ENCODE measurements around the gene PPM1E.
A peak's percentile ranks its signal among the peaks of the same experiment; 100 is the strongest.
"Not testable (repeated sequence)": the region's sequence is repeated elsewhere in the genome, so short reads cannot be mapped to it uniquely, and the experiment has no call there.

The PPM1E gene
- 0 to 1.1 (median 0.17) reads per million in 4 experiments for total RNA-seq

DNA sequence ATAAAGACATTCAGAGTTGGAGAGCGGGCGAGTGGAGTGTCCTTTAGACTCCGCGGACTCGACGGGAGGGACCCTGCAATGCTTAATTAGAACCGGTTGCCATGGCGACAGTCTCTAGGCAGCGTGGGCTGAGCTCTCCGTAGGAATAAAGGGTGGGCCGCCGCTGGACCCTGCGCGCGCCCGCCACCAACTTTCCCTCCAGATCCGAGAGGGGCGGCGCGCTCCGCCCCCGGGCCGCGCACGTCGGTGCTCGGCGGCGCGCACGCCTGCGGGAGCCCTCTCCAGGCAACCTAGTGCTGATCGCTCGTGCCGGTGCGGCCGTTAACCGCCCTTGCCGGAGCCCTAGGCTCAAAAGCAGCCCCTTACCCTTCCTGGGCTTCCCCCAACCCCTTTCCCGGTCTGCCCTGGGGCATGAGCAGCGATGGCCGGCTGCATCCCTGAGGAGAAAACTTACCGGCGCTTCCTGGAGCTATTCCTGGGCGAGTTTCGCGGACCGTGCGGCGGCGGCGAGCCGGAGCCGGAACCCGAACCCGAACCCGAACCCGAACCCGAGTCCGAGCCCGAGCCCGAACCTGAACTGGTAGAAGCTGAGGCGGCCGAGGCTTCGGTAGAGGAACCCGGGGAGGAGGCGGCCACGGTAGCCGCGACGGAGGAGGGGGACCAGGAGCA is at the start of gene PPM1E:
PPM1E (plus strand) TSS at position 278 of the 669 bp plus-strand sequence.
- no peak for DNase-seq

DNA sequence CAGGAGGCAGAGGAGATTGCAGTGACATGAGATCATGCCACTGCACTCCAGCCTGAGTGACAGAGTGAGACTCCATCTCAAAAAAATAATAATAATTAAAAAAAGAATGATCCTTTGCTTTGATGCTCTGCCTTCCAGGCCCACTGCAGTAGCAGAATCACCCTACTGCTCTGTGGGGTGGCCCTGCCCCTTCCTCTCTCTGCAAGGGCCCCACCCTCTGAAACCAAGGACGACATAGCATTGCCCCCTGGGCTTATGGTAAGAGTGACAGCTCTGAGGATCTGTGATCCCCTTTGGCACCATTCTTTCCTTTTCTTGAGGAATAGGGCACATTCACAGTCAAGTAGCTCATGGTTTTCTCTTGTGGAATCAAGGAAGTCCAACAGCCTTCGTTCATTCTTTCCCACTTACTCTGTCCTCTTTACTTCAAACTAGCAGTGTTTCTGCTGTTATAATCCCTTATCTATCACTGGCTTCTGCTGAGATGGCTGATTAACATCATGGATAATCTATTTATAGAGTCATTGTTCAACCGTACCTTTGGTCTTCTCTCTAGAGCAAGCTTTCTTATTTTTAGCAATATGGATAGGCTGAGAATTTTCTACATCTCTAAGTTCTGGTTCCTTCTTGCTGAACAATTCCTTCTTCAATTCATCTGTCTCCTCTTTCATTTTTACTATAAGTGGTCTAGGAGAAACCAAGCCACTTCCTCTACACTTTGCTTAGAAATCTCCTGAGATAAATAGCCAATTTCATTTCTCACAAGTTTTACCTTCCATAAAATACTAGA is 49.1 kb upstream of the PPM1E start:
- no peak for DNase-seq

DNA sequence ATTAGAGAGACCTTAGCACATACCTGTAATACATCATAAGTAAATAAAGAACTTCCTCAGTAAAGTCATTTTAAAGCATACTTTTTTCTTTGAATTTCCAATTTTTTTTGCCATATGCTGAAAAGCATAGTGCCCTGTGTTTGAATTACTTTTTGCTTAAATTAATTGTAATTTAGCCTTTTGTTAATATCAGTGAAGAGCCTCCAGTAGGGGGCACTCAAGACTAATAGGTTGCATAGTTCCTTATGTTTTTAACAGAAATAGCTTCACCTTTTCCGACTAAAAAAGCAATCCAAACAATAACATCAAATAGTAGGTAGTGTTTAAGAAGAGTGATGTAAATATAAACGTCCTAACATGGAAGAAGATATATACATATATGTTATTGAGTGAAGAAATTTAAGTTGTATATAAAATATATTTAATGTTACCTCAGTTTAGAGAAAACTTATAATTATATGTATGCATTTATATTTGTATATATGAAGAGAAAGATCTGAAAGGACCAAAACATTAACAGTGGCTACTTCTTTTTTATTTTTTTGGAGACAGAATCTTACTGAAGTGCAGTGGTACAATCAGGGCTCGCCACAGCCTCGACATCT is 44.6 kb upstream of the PPM1E start:
- peak; percentile 2 for DNase-seq

DNA sequence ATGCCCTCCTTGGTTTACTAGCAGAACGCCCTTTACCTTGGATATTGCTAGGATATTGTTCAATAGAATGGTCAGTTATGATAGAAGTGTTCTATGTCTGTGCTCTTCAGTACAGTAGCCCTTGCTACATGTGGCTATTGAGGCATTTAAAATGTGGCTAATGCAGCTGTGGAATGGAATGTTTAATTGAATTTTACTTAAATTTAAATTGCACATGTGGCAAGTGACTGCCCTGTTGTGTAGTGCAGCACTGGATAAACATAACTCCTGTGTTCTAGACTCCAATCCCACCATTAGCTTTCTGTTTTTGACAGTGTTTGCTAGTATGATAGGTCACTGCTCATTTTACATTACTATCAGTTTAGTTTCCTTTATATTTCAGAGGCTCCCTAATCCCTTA is 33.4 kb upstream of the PPM1E start:
- no peak for DNase-seq

DNA sequence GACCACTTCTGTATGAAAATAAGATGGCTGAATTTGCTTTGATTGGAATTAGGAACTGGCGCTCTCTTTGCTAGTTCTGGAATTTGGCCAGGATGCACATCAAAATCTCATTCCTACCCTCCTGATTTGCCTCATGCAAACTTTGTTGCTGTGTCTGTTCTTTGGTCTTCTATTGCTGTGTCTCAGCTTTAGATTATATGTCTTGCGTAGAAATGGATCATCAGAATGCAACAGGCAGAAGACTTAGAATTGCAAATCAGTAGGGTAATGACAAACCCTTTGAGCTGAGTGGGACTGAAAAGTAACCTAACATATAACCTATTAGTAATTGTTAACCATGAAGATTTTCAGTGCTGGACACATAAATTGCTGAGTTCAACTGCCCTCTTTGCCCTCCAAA is 33.0 kb upstream of the PPM1E start:
- DNase-seq: no peak

DNA sequence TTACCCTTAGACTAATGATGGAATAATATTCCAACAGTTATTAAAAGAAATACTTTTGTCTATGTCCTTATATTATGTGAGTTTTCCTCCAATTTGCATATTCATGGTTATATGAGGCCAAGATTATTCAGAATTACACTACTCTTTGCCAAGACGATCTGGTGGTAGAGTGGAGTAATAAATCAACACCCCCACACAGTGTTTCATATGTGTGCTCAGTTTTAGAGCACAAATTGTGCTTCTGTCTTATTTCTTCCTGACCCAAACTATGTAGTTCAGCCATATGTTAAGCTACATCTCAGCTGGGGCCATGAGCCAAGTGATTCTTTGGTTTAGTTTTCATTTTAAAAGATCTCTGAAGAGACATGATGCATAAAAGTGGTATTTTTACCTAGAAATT is 26.9 kb upstream of the PPM1E start:
- no peak for DNase-seq

DNA sequence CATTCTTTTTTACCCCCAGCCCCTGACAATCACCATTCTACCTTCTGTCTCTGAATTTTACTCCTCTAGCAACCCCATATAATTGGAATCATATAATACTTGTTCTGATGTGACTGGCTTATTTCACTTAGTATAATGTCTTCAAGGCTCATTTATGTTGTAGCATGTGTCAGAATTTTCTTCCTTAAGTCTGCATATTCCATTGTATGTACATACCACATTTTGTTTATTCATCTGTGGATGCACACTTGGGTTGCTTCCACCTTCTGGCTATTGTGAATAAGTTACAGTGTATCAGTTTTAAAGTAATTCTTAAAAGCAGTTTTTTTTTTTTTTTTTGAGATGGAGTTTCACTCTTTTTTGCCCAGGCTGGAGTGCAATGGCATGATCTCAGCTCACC is 24.7 kb upstream of the PPM1E start:
- DNase-seq: no peak

DNA sequence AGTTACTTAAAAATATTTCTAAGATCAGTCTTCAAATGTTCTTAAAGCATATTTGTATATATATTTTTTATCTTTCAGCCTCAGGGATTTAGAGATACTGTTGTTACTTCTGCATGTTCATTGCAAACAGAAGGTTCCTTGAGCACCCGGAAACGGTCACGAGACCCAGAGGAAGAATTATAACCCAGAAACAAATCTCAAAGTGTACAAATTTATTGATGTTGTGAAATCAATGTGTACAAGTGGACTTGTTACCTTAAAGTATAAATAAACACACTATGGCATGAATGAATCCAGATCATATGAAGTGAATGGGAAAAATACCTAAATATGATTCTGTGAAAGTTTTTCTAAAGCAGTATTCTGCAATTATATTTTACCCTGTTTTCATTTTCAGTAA is 21.6 kb upstream of the PPM1E start:
- no peak for DNase-seq

DNA sequence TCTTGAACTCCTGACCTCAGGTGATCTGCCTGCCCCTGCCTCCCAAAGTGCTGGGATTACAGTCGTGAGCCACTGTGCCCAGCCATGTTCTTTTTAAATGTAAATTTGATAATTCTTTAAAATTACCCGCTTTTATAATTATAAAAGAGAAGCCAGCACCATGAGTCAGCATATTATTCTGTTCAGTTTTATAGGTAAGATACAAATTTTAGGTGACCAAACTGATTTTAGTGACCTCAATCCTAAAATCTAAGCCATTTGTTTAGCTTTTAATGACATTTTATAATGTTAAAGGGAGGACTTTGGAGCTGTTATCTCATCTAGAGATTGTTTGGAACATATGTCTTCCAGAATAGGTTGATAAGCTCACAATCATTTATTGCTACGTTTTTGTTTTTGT is 20.8 kb upstream of the PPM1E start:
- no peak for DNase-seq

DNA sequence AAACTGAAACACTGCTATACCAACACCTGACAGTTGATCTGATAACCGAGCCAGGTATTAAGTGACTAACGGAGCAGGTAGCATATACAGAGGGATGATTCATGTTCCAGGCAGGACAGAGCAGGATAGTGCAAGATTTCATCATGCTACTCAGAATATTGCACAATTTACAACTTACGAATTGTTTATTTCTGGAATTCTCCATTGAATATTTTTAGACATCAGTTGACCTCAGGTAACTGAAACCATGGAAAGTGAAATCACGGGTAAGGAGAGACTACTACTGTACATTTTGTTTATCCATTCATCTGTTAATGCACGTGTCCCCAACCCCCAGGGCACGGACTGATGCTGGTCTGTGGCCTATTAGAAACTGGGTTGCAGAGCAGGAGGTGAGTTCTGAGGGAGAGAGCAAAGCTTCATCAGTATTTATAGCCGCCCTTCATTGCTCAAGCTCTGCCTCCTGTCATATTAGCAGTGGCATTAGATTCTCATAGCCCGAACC is 14.5 kb upstream of the PPM1E start:
- DNase-seq: no peak

DNA sequence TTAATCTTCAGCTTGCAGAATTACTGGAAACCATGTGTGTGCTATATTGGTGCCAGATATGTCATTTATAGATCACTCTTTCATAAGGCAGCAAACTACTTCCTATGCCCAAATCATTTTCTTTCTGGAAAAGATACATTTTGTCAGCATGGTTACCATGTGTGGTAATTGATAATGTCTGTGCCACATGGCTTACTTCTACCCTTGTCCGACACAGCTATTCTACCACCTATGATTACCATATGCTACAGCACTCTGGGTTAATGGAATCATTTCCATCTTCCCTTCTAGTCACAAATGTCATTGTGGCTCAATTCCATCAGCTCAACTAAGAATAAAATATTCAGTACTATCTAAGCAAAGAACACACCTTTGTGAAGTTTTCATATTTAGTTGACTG is 8.0 kb upstream of the PPM1E start:
- DNase-seq: no peak

DNA sequence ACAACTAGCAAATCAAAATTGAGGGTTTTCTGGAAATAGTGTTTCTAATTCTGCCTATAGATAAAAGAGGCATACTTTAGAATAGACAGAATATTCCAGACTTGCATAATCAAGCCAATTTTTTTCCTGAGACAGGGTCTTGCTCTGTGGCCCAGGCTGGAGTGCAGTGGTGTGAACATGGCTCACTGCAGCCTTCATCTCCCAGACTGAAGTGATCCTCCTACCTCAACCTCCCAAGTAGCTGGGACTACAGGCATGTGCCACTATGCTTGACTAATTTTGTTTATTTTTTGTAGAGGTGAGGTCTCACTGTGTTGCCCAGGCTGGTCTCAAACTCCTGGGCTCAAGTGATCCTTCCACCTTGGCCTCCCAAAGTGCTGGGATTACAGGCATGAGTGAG is 6.0 kb upstream of the PPM1E start:
- DNase-seq: not testable (repeated sequence)

DNA sequence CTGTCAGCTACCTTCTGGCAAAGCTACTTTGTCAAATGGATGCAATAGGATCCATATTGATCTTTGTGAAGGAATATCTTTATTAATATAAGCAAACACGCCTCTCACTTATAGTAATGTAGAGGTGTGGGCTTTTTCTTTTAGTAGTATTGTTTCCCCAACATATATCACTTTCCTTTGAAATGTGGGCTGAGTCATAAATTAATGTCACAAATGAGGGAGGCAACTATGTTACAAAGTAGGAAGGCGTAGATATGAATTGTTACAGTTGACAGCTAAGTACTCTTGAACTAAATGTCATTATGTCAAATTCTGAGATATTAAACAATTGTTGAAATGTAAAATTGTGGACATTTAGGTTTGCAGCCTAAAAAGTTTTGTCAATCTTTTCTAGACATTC is 2.6 kb upstream of the PPM1E start:
- DNase-seq: no peak

DNA sequence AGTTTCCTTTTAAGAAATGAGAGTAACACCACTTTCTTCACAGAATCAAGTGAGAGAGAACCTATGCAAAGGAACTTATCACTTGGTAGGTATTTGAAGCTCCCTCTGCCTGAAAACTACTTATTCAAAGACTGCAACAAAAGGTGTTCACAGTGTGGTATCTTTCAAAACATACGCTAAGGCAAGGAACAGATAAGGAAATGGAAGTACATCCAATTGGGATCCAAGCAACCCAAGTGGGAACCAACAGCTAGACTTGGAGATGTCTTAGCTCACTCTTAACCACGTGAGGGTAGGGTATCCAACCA is 431 bp upstream of the PPM1E start:
- DNase-seq: no peak

DNA sequence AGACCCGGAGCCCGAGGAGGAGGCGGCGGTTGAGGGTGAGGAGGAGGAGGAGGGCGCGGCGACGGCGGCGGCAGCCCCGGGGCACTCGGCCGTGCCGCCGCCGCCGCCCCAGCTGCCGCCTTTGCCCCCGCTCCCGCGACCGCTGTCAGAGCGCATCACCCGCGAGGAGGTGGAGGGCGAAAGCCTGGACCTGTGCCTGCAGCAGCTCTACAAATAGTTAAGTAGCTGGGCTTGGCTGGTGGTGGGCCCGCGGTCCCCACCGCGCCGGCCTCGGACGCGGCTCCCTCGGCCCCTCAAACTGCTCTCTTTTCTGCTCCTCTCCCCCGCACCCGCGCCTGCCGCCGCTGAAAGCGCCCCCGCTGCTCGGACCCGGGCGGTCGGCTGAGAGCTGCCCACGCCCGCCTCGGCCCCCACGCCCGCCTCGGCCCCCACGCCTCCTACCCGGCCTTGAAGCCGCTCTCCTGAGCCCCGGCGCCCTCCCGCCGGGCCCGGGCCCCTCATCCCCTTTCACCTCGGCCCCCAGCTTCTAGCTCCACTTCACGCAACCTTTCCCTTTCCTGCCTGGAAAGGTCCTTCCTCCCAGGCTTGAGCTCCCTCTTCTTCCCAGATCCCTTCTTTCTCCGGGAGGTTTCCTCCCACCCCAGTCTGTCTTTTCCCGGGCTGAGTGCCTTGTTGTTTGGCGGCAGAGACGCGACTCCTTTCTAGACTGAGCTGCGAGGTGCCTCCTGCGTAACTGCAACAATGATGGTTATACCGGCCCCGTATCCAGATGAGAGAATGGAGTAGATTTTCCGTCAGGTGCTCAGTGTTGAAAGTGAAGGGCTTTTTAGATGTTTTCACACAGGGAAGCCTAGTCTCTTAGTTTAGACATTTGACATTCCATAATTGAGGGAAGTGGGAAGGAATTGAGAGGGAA is 850 bp downstream of the PPM1E start:
- DNase-seq: no peak

DNA sequence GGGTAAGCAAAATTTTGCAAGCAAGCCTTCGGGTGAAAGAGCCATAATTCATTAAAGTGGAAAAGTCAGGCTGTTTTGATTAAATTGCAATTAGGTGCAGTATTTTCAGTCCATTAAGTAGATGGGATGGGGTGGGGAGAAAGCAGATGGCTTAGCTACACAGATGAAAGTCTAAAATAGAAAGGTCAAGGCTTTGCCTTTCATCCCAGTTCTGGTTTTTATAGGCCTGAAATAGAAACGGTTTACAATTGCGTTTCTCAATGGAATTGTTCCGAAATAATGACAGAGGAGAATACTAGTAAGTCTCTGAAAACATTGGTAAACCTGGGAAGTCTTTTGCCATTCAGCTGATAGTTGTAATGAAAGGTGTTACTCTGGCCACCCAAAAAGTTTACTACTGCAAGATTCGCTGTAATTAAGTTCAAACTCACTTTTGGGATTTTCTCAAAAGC is 1.5 kb downstream of the PPM1E start:
- no peak for DNase-seq

DNA sequence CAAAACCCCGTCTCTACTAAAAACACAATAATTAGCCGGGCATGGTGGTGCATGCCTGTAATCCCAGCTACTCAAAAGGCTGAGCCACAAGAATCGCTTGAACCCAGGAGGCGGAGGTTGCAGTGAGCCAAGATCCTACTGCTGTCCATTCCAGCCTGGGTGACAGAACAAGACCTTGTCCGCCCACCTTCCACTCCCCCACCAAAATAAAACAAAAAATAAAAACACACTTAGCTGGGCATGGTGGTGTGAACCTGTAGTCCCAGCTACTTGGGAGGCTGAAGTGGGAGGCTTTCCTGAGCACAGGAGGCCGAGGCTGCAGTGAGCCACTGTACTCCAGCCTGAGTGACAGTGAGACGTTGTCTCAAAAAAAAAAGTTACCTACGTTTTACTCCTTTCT is 3.2 kb downstream of the PPM1E start:
- DNase-seq: no peak

DNA sequence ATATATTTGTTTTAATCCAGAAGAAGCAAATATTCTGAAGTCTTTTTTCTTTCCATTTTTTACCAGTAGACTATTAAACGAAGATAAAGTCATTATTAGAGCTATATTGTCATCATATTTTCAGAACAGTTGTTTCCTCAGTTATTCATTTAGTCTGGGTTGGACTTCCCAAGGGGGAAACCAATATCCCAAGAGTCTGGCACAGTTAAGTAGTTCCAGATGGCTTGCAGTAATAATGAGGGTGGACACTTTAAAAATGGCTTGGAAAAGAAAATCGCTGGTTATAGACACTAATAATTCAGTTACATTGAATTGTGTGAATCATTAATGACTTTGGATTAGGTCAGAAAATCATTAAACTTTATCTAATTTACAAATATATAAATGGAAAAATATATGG is 3.9 kb downstream of the PPM1E start:
- no peak for DNase-seq

DNA sequence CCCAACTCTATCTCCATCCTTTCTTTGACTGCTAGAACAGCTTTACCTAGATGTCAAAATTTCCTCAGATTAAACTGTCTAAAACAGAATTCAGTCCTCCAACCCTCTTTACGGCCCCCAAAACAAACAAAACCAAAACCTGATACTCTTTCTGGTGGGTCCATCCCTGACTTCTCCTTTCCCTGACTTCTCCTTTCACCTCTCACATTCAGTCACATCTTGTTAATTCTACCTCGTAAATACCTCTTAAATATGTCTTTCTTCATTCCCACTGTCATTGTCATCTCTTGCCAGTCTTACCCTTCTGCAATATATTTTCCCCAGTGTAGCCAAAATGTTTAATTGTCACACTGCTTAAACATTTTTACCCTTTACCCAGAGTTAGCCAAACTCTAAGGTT is 4.6 kb downstream of the PPM1E start:
- DNase-seq: no peak

DNA sequence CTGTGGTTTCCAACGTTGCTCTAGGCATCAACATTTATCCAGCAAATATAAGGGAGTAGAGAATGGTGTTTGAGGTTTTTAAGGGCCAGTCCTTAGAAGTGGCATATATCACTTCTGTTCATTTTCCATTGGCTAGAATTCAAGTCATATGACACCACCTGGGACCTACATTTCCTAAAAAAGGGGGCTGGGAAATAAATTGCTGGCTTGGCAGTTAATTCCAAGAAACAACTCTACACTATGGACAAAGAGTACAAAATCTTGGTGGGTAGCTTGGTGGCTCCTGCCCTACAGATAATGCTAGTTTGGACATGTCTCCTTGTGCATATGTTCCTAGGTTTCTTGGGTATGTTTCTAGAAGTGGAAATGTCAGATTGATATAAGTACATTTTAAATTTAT is 7.6 kb downstream of the PPM1E start:
- no peak for DNase-seq

DNA sequence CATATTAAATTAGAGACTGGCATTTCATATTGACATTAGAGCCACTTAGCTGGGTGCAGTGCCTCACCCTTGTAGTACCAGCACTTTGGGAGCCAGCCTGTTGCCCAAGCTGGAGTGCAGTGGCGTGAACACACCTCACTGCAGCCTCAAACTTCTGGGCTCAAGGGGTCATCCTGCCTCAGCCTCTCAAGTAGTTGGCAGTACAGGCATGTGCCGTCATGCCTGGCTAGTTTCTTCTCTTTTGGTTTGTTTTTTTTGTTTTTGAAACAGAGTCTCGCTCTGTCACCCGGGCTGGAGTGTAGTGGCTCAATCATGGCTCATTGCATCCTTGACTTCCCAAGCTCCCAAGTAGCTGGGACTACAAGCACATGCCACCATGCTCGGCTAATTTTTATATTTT is 8.7 kb downstream of the PPM1E start:
- no peak for DNase-seq

DNA sequence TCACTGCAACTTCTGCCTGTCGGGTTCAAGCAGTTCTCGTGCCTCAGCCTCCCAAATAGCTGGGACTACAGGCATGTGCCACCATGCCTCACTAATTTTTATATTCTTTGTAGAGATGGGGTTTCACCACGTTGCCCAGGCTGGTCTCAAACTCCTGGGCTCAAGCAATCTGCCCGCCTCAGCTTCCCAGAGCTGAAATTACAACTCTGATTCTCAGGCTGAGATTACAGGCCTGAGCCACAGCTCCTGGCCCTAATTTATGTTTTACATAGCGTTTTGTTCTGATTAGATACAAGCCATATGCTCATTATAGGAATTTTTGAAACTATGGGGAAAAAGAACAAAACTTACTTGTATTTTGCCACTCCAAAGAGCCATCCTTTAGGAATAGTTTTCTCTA is 22.8 kb downstream of the PPM1E start:
- DNase-seq: not testable (repeated sequence)

DNA sequence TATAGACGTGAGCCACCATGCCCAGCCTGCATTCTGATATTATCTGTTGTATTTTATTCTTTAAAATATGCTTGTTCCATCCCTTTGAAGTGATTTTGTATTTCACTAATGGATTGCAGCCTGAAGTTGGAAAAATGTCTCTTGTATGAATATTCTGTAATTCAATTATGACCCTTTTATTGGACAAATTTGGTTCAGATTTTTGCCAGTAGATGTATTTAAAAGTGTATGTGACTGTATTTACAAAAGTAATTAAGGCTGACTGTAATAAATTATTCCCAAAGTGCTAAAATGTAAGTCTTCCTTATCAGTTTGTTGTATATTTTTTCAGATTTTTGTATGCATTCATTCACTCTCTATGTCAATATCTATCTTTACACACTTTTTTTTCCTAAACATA is 23.8 kb downstream of the PPM1E start:
- DNase-seq: no peak
